ENCODE results near the gene CRAMP1. TPM values are rescaled to one million over a fixed set of nuclear protein-coding genes. Genes with fewer than 3 reads are reported as not detected.

Gene CRAMP1
- total RNA-seq, 4 donors from 2014 or later: 9.0 to 15.1 (median 11.3) TPM

GRCh38 chr16:1641261-1641660 lies 29.1 kb downstream of the CRAMP1 start:
- Histone ChIP-seq H3K36me3 (peaks cover 0 to 100% of the 10 kb centered on the region in 2 donors), H3K4me3 (no peak overlapping the region), H3K9me3 (no peaks in the 10 kb centered on the region), H3K27ac (no peak overlapping the region), H3K4me1 (no peaks in the 10 kb centered on the region), H3K27me3 (no peaks in the 10 kb centered on the region)
- TF ChIP-seq POLR2A (IDR thresholded peaks at IDR 0.05) (no peak), POLR2AphosphoS5 (IDR thresholded peaks at IDR 0.05) (no peak), CTCF (IDR thresholded peaks at IDR 0.05) (no peak), EP300 (IDR thresholded peaks at IDR 0.05) (no peak)
- ATAC-seq: no peak
- 83% methylated on average over 3 of the region's 12 CpGs; no CpG with 5 or more reads in 1 of the 2 donors for WGBS, 2 donors (ENCODE audit: low coverage in 1 of 2)

- H3K9me3 ChIP-seq: no peaks in the 10 kb centered on the region
- no peak for TF ChIP-seq POLR2AphosphoS5 (IDR thresholded peaks at IDR 0.05)
- no peak for TF ChIP-seq POLR2A (IDR thresholded peaks at IDR 0.05)
- TF ChIP-seq EP300 (IDR thresholded peaks at IDR 0.05): no peak
- TF ChIP-seq CTCF (IDR thresholded peaks at IDR 0.05): no peak
- H3K27me3 ChIP-seq: no peaks in the 10 kb centered on the region
- ATAC-seq: no peak
- H3K27ac ChIP-seq: no peak overlapping the region
- 50 to 92% methylated on average over 1 to 2 of the region's 5 CpGs for WGBS, 2 donors (ENCODE audit: low coverage in 1 of 2)
- H3K4me3 ChIP-seq: no peak overlapping the region
- no peaks in the 10 kb centered on the region for H3K4me1 ChIP-seq
- H3K36me3 ChIP-seq: peaks cover 0 to 100% of the 10 kb centered on the region in 2 donors
Measured at GRCh38 chr16:1642148-1642547, 30.0 kb downstream of the CRAMP1 start.

- WGBS, 2 donors (ENCODE audit: low coverage in 1 of 2): 92% methylated on average over 6 of the region's 11 CpGs; no CpG with 5 or more reads in 1 of the 2 donors
- no peaks in the 10 kb centered on the region for H3K4me1 ChIP-seq
- no peak for ATAC-seq
Measured at GRCh38 chr16:1642753-1643152, 30.6 kb downstream of the CRAMP1 start.

GRCh38 chr16:1643521-1643920 lies 31.4 kb downstream of the CRAMP1 start:
- peaks cover 0 to 99% of the 10 kb centered on the region in 2 donors for H3K36me3 ChIP-seq
- WGBS, 2 donors (ENCODE audit: low coverage in 1 of 2): 81 to 95% methylated on average over 3 to 7 of the region's 12 CpGs
- no peak for TF ChIP-seq POLR2AphosphoS5 (IDR thresholded peaks at IDR 0.05)
- no peak for TF ChIP-seq POLR2A (IDR thresholded peaks at IDR 0.05)
- no peak for TF ChIP-seq CTCF (IDR thresholded peaks at IDR 0.05)
- TF ChIP-seq EP300 (IDR thresholded peaks at IDR 0.05): no peak
- H3K4me3 ChIP-seq: no peak overlapping the region
- no peak overlapping the region for H3K27ac ChIP-seq
- ATAC-seq: no peak
- no peaks in the 10 kb centered on the region for H3K4me1 ChIP-seq
- no peaks in the 10 kb centered on the region for H3K27me3 ChIP-seq
- no peaks in the 10 kb centered on the region for H3K9me3 ChIP-seq

More at GRCh38 chr16:1642753-1643152, 30.6 kb downstream of the CRAMP1 start:
- no peak overlapping the region for H3K4me3 ChIP-seq
- H3K9me3 ChIP-seq: no peaks in the 10 kb centered on the region
- no peaks in the 10 kb centered on the region for H3K27me3 ChIP-seq
- no peak overlapping the region for H3K27ac ChIP-seq
- no peak for TF ChIP-seq POLR2AphosphoS5 (IDR thresholded peaks at IDR 0.05)
- TF ChIP-seq POLR2A (IDR thresholded peaks at IDR 0.05): no peak
- TF ChIP-seq CTCF (IDR thresholded peaks at IDR 0.05): no peak
- TF ChIP-seq EP300 (IDR thresholded peaks at IDR 0.05): no peak
- peaks cover 0 to 100% of the 10 kb centered on the region in 2 donors for H3K36me3 ChIP-seq

GRCh38 chr16:1645914-1646525 lies 33.9 kb downstream of the CRAMP1 start:
- ATAC-seq: no peak
- Histone ChIP-seq H3K27ac (no peak overlapping the region), H3K27me3 (no peaks in the 10 kb centered on the region), H3K9me3 (no peaks in the 10 kb centered on the region), H3K4me3 (no peak overlapping the region), H3K4me1 (no peaks in the 10 kb centered on the region), H3K36me3 (peaks cover 0 to 90% of the 10 kb centered on the region in 2 donors)
- TF ChIP-seq POLR2A (IDR thresholded peaks at IDR 0.05) (no peak), EP300 (IDR thresholded peaks at IDR 0.05) (no peak), CTCF (IDR thresholded peaks at IDR 0.05) (no peak), POLR2AphosphoS5 (IDR thresholded peaks at IDR 0.05) (no peak)
- WGBS, 2 donors (ENCODE audit: low coverage in 1 of 2): 88 to 100% methylated on average over 6 to 11 of the region's 13 CpGs

Data from gastroesophageal sphincter (tissue), 4 donors.